RWPE1 (cell line): Measurements from ENCODE around the gene XPNPEP1.

Source experiments
- CTCF ChIA-PET: fragments of 350-600 bp; sonication (Branson Sonifier 250); formaldehyde crosslinking; extraction: SDS; loops from one replicate; lab custom pipeline; 2021; lab: Yijun Ruan, JAX
- POLR2A ChIA-PET: fragments of 400-600 bp; formaldehyde crosslinking; extraction: SDS; loops from one replicate; lab custom pipeline; 2020; ENCODE audit warnings: antibody characterized with exemption; ENCODE audit not compliant: low non-redundant PET; lab: Yijun Ruan, JAX
- DNase-seq: peaks from one replicate; pipeline ENCODE4 v3.0.0; 2012; ENCODE audit warnings: low spot score
- H3K27ac ChIP-seq: fragments of 450-650 bp; 2 replicates; pipeline ENCODE4 v1.5.1; 2017
- CTCF ChIP-seq: fragments of 450-650 bp; conservative IDR thresholded peaks from 2 replicates; pipeline ENCODE4 v1.5.1; 2017; ENCODE audit warnings: low read depth, mild to moderate bottlenecking

Gene XPNPEP1

GRCh38 chr10:109845308-109845707, 78.0 kb downstream of the XPNPEP1 start:
- ChIA-PET POLR2A (no interaction called here), CTCF (interaction anchor here (0.6 kb wide), 1 partner anchor 126 kb away, joined by 3 read pairs; no protein-coding TSS in a partner anchor)
- no peak overlapping the region for H3K27ac ChIP-seq
- no peak for DNase-seq
- TF ChIP-seq CTCF: no peak

GRCh38 chr10:109838592-109839244, 84.6 kb downstream of the XPNPEP1 start:
- ChIA-PET CTCF (no interaction called here), POLR2A (no interaction called here)
- no peak for DNase-seq
- H3K27ac ChIP-seq: no peak overlapping the region
- TF ChIP-seq CTCF: no peak

- DNase-seq: no peak
- TF ChIP-seq CTCF: no peak
- CTCF ChIA-PET: no interaction called here
- H3K27ac ChIP-seq: no peak overlapping the region
- POLR2A ChIA-PET: no interaction called here
Measured at GRCh38 chr10:109837384-109837783, 85.9 kb downstream of the XPNPEP1 start.

GRCh38 chr10:109835257-109835656, 88.1 kb downstream of the XPNPEP1 start:
- ChIA-PET POLR2A (no interaction called here), CTCF (interaction anchor here (0.5 to 1.5 kb wide), 3 partner anchors 14 to 1531 kb away, joined by 3 to 7 read pairs (median 5); no protein-coding TSS in a partner anchor)
- TF ChIP-seq CTCF: no peak
- no peak for DNase-seq
- H3K27ac ChIP-seq: no peak overlapping the region

- DNase-seq: no peak
- ChIA-PET POLR2A (no interaction called here), CTCF (interaction anchor here (0.6 kb wide), 1 partner anchor 10 kb away, joined by 3 read pairs; no protein-coding TSS in a partner anchor)
- no peak for TF ChIP-seq CTCF
- no peak overlapping the region for H3K27ac ChIP-seq
Measured at GRCh38 chr10:109831846-109832245, 91.5 kb downstream of the XPNPEP1 start.

GRCh38 chr10:109824206-109824605, 99.1 kb downstream of the XPNPEP1 start:
- no peak for TF ChIP-seq CTCF
- ChIA-PET CTCF (no interaction called here), POLR2A (no interaction called here)
- no peak overlapping the region for H3K27ac ChIP-seq
- DNase-seq: no peak
